ENCODE measurements around the gene COQ8B. TPM values are rescaled to one million over a fixed set of nuclear protein-coding genes. Genes with fewer than 3 reads are reported as not detected.
"Not testable (repeated sequence)": the region's sequence is repeated elsewhere in the genome, so short reads cannot be mapped to it uniquely, and the experiment has no call there.

The COQ8B gene
- polyA plus RNA-seq, 3 donors, result 30.3 to 32.6 (median 30.9) TPM

GRCh38 chr19:40742886-40743285, 26.2 kb upstream of the COQ8B start:
- DNase-seq (ENCODE audit: low read depth in 3 of 3, low spot score in 2 of 3), result no peak

DNA sequence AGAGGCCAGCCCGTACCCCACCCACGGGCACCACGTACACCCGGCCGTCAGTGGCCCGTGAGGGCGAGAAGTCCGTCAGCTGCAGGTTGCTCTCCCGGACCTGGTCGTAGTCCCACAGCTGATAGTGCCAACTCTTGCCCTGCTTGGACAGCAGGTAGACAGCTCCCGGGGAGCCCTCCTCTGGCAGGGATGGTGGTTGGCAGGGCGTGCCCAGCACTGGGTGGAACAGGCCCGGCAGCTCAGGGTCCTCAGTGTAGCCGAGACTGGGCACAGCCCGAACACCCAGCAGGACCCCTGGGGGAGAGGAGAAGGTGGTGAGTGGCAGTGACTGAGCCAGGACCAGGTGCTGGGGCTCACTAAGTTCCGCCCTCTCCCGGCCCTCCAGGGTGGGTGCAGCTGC, 25.8 kb upstream of the COQ8B start:
- no peak for DNase-seq (ENCODE audit: low read depth in 3 of 3, low spot score in 2 of 3)

DNA sequence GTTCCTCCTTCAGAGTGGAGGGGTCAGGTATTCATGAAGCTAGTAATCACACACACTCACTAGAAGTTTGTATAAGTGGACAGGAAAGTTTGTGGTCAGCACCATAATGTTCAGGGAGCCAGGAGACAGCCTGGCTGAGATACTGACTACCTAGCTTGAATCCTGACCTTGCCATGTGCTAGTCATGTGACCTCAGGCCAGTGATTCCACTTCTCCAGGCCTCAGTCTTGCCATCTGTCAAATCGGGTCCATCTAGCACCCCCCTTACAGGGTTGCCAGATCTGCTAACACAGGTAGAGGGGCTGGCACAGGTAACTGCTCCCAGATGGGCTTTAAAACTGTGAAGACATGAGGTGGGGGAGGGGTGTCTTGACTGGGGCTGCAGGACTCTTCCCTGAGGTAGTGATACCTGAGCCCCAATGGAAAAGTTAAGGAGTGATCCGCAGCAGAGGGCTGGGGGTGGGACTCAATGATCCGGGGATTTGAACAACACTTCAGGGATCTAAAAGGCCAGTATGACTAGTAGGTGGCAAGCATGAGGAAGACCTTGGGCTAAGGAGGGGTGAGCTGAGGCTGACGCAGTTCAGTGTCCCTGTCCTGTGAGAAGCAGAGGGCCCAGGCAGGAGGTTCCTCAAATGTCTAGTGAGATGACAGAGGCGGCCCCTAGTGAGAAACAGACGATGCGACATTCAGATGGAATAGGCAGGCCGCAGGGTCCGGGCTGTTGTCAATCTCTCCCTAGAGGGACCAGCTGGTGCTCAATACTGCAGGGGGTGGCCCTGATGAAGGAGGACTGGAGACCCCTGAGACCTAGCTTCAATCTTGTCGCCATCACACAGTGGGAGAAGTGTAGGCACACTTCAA, 25.1 kb upstream of the COQ8B start:
- DNase-seq (ENCODE audit: low read depth in 3 of 3, low spot score in 2 of 3), result no peak

- DNase-seq (ENCODE audit: low read depth in 3 of 3, low spot score in 2 of 3), result no peak
Measured at GRCh38 chr19:40740747-40741146, 24.1 kb upstream of the COQ8B start.

- no peak for DNase-seq (ENCODE audit: low read depth in 3 of 3, low spot score in 2 of 3)
Measured at GRCh38 chr19:40739871-40740703, 23.4 kb upstream of the COQ8B start.

- DNase-seq (ENCODE audit: low read depth in 3 of 3, low spot score in 2 of 3), result no peak
Measured at GRCh38 chr19:40739030-40739839, 22.5 kb upstream of the COQ8B start.

DNA sequence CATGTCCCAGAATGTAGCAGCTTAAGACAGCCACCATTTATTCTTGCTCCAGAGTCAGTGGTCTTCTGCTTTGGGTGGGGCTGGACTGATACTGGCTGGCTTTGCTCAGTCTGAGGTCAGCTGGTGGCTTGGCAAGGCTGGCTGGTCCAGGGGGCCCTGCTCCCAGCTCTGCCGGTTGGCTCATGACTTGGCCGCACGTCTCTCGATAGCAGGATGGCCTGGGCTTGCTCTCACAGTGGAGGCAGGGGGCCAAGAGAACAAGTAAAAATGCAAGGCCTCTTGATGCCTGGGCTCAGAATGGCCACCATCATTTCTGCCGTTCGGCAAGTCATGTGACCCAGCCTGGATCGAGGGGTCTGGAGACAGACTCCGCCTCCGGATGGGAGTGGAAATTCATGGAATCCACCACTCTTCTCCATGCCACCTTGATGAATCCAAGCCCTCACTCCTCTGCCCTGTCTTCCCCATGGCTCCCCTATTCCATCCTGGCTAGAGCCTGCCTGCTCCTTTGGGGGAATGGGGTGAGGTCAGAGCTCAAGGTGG, 20.5 kb upstream of the COQ8B start:
- DNase-seq (ENCODE audit: low read depth in 3 of 3, low spot score in 2 of 3), result no peak

GRCh38 chr19:40736661-40737060, 20.0 kb upstream of the COQ8B start:
- no peak for DNase-seq (ENCODE audit: low read depth in 3 of 3, low spot score in 2 of 3)

- DNase-seq (ENCODE audit: low read depth in 3 of 3, low spot score in 2 of 3), result no peak
Measured at GRCh38 chr19:40735013-40735771, 18.5 kb upstream of the COQ8B start.

DNA sequence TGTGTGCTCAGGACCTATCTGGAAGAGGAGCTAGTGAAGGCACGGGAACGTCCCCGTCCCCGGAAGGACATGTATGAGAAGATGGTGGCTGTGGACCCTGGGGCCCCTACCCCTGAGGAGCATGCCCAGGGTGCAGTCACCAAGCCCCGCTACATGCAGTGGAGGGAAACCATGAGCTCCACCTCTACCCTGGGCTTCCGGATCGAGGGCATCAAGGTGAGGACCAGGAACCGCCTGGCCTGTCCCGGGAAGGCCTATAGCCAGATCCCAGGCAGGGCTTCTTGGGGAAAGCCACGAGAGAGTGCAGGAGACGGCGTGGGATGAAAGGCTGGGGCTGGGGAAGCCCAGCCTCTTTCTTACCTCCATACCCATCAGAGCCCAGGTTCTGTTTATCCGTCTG, 16.5 kb upstream of the COQ8B start:
- DNase-seq (ENCODE audit: low read depth in 3 of 3, low spot score in 2 of 3), result no peak

DNA sequence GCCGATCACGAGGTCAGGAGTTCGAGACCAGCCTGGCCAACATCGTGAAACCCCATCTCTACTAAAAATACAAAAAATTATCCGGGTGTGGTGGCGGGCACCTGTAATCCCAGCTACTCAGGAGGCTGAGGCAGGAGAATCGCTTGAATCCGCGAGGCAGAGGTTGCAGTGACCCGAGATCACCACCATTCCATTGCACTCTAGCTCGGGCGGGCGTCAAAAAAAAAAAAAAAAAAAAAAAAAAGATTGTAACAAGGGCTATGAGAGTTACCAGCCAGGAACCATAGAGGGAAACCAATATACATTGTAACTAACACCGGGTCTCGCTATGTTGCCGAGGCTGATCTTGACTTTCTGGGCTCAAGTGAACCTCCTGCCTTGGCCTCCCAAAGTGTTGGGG, 15.6 kb upstream of the COQ8B start:
- DNase-seq (ENCODE audit: low read depth in 3 of 3, low spot score in 2 of 3), result not testable (repeated sequence)

GRCh38 chr19:40730065-40730464, 13.4 kb upstream of the COQ8B start:
- not testable (repeated sequence) for DNase-seq (ENCODE audit: low read depth in 3 of 3, low spot score in 2 of 3)

- no peak for DNase-seq (ENCODE audit: low read depth in 3 of 3, low spot score in 2 of 3)
Measured at GRCh38 chr19:40726279-40726678, 9.6 kb upstream of the COQ8B start.

- DNase-seq (ENCODE audit: low read depth in 3 of 3, low spot score in 2 of 3), result no peak
Measured at GRCh38 chr19:40724855-40725254, 8.2 kb upstream of the COQ8B start.

GRCh38 chr19:40724315-40724714, 7.6 kb upstream of the COQ8B start:
- no peak for DNase-seq (ENCODE audit: low read depth in 3 of 3, low spot score in 2 of 3)

DNA sequence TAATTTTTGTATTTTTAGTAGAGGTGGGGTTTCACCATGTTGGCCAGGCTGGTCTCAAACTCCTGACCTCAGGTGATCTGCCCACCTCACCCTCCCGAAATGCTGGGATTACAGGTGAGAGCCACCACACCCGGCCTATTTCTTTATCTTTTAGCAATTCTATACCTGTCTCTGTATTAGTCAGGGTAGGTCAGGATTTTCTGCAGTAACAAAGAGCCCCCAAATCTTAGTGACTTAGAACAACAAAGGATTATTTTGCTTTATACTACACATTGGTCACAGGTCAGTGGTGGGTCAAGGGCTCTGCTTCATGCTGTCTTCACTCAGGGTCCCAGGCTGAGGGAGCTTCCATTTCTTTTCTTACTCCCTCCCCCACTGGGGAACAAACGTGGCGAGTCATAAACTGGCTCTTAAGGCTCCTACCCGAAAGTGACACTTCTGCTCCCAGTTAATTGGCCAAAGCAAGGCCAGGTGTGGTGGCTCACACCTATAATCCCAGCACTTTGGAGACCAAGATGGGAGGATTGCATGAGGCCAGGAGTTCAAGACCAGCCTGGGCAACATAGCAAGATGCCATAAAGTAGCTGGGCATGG, 7.1 kb upstream of the COQ8B start:
- no peak for DNase-seq (ENCODE audit: low read depth in 3 of 3, low spot score in 2 of 3)

- DNase-seq (ENCODE audit: low read depth in 3 of 3, low spot score in 2 of 3), result no peak
Measured at GRCh38 chr19:40721936-40722661, 5.4 kb upstream of the COQ8B start.

GRCh38 chr19:40721140-40721486, 4.4 kb upstream of the COQ8B start:
- no peak for DNase-seq (ENCODE audit: low read depth in 3 of 3, low spot score in 2 of 3)

GRCh38 chr19:40719414-40719894, 2.8 kb upstream of the COQ8B start:
- DNase-seq (ENCODE audit: low read depth in 3 of 3, low spot score in 2 of 3), result no peak
